GM23338 (cell line): ENCODE measurements around the gene CALCOCO1.

Experiments
- CREB1 ChIP-seq: fragments of 250-450 bp; sonication (Bioruptor Pico); IDR thresholded peaks from 2 replicates; pipeline ENCODE4 v1.5.0; 2020; ENCODE audit warnings: low read depth, mild to moderate bottlenecking, moderate library complexity
- EZH2 ChIP-seq: fragments of 200-600 bp; sonication (generic); IDR thresholded peaks from one replicate; pipeline ENCODE4 v1.8.0; 2017; ENCODE audit warnings: antibody characterized with exemption, mild to moderate bottlenecking, low read depth; ENCODE audit not compliant: unreplicated experiment
- EZH2phosphoT487 ChIP-seq: fragments of 200-600 bp; sonication (generic); IDR thresholded peaks from one replicate; pipeline ENCODE4 v1.8.1; 2018; ENCODE audit warnings: antibody characterized with exemption; ENCODE audit not compliant: unreplicated experiment
- JUNB ChIP-seq: IDR thresholded peaks from one replicate; pipeline ENCODE4 v1.6.1; 2016; ENCODE audit warnings: antibody characterized with exemption; ENCODE audit not compliant: unreplicated experiment
- POLR2AphosphoS5 ChIP-seq: IDR thresholded peaks from 2 replicates; pipeline ENCODE4 v1.6.1; 2016; ENCODE audit warnings: antibody characterized with exemption, low read depth
- ZNF114 ChIP-seq: fragments of 250-450 bp; sonication (Bioruptor Pico); IDR thresholded peaks from 2 replicates; pipeline ENCODE4 v1.5.0; 2020; ENCODE audit warnings: mild to moderate bottlenecking, moderate library complexity
- TF ChIP-seq, protein P1 (sequence below), 2 experiments: fragments of 200-600 bp in 1 of 2; sonication (generic) in 1 of 2; conservative IDR thresholded peaks; 2 replicates each; pipeline versions ENCODE4 v1.5.1 to v1.6.1; 2016 to 2017; ENCODE audit warnings: antibody characterized with exemption in 2 of 2, low read depth in 2 of 2, mild to moderate bottlenecking in 2 of 2, moderate library complexity in 1 of 2
- TF ChIP-seq, protein P2 (sequence below): IDR thresholded peaks from one replicate; pipeline ENCODE4 v1.6.1; 2018; ENCODE audit warnings: antibody characterized with exemption; ENCODE audit not compliant: unreplicated experiment

DNA sequence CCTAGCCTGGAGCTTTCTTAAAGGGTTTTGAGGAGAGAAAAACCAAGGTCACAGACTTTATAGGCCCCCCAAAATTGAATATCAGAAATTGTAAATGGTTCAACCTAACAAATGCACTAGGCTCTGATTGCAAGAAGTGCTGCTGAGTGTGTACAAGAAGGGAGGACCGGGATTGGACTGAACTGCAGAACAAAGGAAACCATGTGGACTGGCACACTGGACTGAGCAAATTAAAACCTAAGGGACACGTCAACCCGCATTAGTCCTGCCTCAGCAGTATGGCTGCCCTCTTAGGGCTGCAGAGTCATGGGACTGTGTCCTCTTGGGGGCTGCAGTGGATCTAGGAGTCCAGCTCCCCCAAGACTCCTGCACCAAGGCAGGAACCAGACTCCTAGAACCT, 25.4 kb upstream of the CALCOCO1 start:
- TF ChIP-seq, protein P1, sequence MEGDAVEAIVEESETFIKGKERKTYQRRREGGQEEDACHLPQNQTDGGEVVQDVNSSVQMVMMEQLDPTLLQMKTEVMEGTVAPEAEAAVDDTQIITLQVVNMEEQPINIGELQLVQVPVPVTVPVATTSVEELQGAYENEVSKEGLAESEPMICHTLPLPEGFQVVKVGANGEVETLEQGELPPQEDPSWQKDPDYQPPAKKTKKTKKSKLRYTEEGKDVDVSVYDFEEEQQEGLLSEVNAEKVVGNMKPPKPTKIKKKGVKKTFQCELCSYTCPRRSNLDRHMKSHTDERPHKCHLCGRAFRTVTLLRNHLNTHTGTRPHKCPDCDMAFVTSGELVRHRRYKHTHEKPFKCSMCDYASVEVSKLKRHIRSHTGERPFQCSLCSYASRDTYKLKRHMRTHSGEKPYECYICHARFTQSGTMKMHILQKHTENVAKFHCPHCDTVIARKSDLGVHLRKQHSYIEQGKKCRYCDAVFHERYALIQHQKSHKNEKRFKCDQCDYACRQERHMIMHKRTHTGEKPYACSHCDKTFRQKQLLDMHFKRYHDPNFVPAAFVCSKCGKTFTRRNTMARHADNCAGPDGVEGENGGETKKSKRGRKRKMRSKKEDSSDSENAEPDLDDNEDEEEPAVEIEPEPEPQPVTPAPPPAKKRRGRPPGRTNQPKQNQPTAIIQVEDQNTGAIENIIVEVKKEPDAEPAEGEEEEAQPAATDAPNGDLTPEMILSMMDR (conservative IDR thresholded peaks at IDR 0.05; ENCODE audit: low read depth in 2 of 2): no peak
- TF ChIP-seq, protein P2, sequence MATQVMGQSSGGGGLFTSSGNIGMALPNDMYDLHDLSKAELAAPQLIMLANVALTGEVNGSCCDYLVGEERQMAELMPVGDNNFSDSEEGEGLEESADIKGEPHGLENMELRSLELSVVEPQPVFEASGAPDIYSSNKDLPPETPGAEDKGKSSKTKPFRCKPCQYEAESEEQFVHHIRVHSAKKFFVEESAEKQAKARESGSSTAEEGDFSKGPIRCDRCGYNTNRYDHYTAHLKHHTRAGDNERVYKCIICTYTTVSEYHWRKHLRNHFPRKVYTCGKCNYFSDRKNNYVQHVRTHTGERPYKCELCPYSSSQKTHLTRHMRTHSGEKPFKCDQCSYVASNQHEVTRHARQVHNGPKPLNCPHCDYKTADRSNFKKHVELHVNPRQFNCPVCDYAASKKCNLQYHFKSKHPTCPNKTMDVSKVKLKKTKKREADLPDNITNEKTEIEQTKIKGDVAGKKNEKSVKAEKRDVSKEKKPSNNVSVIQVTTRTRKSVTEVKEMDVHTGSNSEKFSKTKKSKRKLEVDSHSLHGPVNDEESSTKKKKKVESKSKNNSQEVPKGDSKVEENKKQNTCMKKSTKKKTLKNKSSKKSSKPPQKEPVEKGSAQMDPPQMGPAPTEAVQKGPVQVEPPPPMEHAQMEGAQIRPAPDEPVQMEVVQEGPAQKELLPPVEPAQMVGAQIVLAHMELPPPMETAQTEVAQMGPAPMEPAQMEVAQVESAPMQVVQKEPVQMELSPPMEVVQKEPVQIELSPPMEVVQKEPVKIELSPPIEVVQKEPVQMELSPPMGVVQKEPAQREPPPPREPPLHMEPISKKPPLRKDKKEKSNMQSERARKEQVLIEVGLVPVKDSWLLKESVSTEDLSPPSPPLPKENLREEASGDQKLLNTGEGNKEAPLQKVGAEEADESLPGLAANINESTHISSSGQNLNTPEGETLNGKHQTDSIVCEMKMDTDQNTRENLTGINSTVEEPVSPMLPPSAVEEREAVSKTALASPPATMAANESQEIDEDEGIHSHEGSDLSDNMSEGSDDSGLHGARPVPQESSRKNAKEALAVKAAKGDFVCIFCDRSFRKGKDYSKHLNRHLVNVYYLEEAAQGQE: no peak
- TF ChIP-seq POLR2AphosphoS5 (no peak), ZNF114 (CRISPR knock-in tag) (no peak), EZH2 (peak; percentile 46), EZH2phosphoT487 (no peak), CREB1 (CRISPR knock-in tag) (no peak), JUNB (no peak)
